ENCODE results near the gene PLA2G2E.
A peak's percentile ranks its signal among the peaks of the same experiment; 100 is the strongest.
"Not testable (repeated sequence)": the region's sequence is repeated elsewhere in the genome, so short reads cannot be mapped to it uniquely, and the experiment has no call there.

The PLA2G2E gene

GRCh38 chr1:19884312-19884711 lies 39.1 kb downstream of the PLA2G2E start:
- peak overlapping the region in 5 of 10 experiments; percentile 85 to 98 (median 90); a peak in 6 of 20 replicates for H3K4me3 ChIP-seq
- peak overlapping the region in 8 of 11 experiments; percentile 90 to 99 (median 93); a peak in 10 of 22 replicates for H3K9ac ChIP-seq
- H3K4me1 ChIP-seq, result peaks cover 25 to 35% (median 32%) of the 10 kb centered on the region in 10 experiments
- no peak for TF ChIP-seq Cebpa-rat (IDR thresholded peaks at IDR 0.05)
- no peaks in the 10 kb centered on the region for H3K27me3 ChIP-seq
- H3K4me2 ChIP-seq, result peak overlapping the region; percentile 88 to 100 (median 97)
- H3K27ac ChIP-seq, result no peak overlapping the region
- H4K20me1 ChIP-seq, result peaks cover 15 to 70% (median 60%) of the 10 kb centered on the region in 11 experiments; a peak in 20 of 22 replicates
- H3K36me3 ChIP-seq, result peaks cover 0 to 54% (median 36%) of the 10 kb centered on the region in 11 experiments; a peak in 21 of 22 replicates
- 0 out of 22 replicates have a peak, but pooled peaks cover 0 to 4% (median 0%) of the 10 kb centered on the region in 11 experiments for H3K9me3 ChIP-seq (replicated peaks in 1 of 11)

DNA sequence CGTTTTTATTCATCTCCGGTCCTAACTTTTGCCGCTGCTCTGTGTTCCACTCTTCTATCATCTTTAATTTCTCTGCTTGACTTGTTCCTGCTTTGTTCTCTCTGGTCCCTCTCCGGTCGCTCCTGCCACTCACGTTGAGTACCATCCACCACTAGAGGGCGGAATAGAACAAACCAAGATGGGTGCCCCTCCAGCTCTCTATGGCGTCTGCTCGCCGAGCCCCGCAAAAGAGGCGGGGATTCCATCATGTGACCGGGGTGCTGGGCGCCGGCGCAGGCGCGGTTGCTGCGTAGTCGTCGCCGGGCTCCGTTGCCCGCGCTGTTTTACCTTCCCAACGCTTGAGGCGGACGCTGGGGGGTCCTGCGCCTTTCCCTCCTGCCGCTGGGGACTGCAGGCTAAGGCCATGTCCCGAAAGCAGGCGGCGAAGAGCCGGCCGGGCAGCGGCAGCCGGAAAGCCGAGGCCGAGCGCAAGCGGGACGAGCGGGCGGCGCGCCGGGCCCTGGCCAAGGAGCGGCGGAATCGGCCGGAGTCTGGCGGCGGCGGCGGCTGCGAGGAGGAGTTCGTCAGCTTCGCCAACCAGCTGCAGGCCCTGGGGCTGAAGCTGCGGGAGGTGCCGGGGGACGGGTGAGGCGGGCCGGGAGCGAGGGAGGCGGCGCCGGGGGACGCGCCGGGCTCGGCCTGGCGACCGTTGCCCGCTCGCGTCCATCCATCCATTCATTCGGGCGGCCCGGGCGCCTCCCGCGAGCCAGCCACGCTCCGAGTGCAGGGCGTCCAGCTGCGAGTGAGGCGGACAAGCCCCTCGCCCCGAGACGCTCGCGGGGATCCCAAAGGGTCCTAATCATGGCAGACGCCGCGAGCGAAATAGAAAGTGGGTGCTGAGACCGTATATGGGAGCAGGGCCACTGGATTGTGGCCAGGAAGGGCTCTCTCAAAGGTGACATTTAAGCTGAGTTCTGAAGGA lies 41.0 kb downstream of the PLA2G2E start, which contains the start of gene OTUD3:
Gene OTUD3 (plus strand): TSS at position 285 of the 961 bp plus-strand sequence. CDS start 119 bp downstream, at position 404.
- H3K36me3 ChIP-seq, result peaks cover 0 to 35% (median 24%) of the 10 kb centered on the region in 11 experiments; a peak in 21 of 22 replicates
- H3K4me1 ChIP-seq, result peaks cover 29 to 41% (median 38%) of the 10 kb centered on the region in 10 experiments
- H3K4me3 ChIP-seq, result peak within 1 kb of the TSS; percentile 75 to 98 (median 89)
- peak within 1 kb of the TSS; percentile 88 to 100 (median 97) for H3K4me2 ChIP-seq
- no peak for TF ChIP-seq Cebpa-rat (IDR thresholded peaks at IDR 0.05)
- peaks cover 9 to 50% (median 41%) of the 10 kb centered on the region in 11 experiments; a peak in 20 of 22 replicates for H4K20me1 ChIP-seq
- no peaks in the 10 kb centered on the region for H3K27me3 ChIP-seq
- H3K27ac ChIP-seq, result peak within 1 kb of the TSS; percentile 79 to 93 (median 90)
- H3K9ac ChIP-seq, result peak within 1 kb of the TSS; percentile 89 to 99 (median 93)
- H3K9me3 ChIP-seq (replicated peaks in 1 of 11), result peaks cover 0 to 10% (median 0%) of the 10 kb centered on the region in 11 experiments; a peak in 3 of 22 replicates

DNA sequence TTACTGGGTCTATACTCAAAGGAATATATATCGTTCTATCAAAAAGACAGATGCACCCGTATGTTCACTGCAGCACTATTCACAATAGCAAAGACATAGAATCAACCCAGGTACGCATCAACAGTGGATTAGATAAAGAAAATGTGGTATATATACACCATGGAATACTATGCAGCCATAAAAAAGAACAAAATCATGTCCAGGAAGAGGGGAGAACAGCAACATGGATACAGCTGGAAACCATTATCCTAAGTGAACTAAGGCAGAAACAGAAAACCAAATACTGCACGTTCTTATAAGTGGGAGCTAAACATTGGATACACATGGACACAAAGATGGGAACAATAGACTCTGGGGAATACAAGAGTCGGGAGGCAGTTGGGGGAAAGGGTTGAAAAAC lies 42.6 kb downstream of the PLA2G2E start:
- not testable (repeated sequence) for H3K27ac ChIP-seq, H3K4me2 ChIP-seq, H3K4me3 ChIP-seq, H3K27me3 ChIP-seq, H3K9ac ChIP-seq
- Histone ChIP-seq H3K36me3 (peaks cover 0 to 20% (median 12%) of the 10 kb centered on the region in 11 experiments; a peak in 13 of 22 replicates), H3K9me3 (replicated peaks in 1 of 11) (peaks cover 0 to 10% (median 0%) of the 10 kb centered on the region in 11 experiments; a peak in 3 of 22 replicates), H4K20me1 (peaks cover 9 to 35% (median 29%) of the 10 kb centered on the region in 11 experiments; a peak in 18 of 22 replicates), H3K4me1 (peaks cover 38 to 51% (median 43%) of the 10 kb centered on the region in 10 experiments)

GRCh38 chr1:19879661-19880060 lies 43.8 kb downstream of the PLA2G2E start:
- Histone ChIP-seq H3K9ac (no peak overlapping the region), H3K27me3 (no peaks in the 10 kb centered on the region), H3K36me3 (peaks cover 0 to 8% (median 1%) of the 10 kb centered on the region in 11 experiments; a peak in 6 of 22 replicates), H3K4me1 (peaks cover 27 to 41% (median 34%) of the 10 kb centered on the region in 10 experiments), H3K27ac (no peak overlapping the region), H3K9me3 (replicated peaks in 1 of 11) (peaks cover 0 to 14% (median 3%) of the 10 kb centered on the region in 11 experiments; a peak in 15 of 22 replicates), H3K4me3 (no peak overlapping the region), H3K4me2 (no peak overlapping the region), H4K20me1 (peaks cover 9 to 23% (median 18%) of the 10 kb centered on the region in 11 experiments; a peak in 15 of 22 replicates)
- no peak for TF ChIP-seq Cebpa-rat (IDR thresholded peaks at IDR 0.05)

GRCh38 chr1:19879227-19879626 lies 44.2 kb downstream of the PLA2G2E start:
- H3K4me2 ChIP-seq, result no peak overlapping the region
- peaks cover 0 to 4% (median 0%) of the 10 kb centered on the region in 11 experiments; a peak in 3 of 22 replicates for H3K36me3 ChIP-seq
- TF ChIP-seq Cebpa-rat (IDR thresholded peaks at IDR 0.05), result no peak
- H4K20me1 ChIP-seq, result peaks cover 6 to 19% (median 13%) of the 10 kb centered on the region in 11 experiments; a peak in 14 of 22 replicates
- no peak overlapping the region for H3K9ac ChIP-seq
- peaks cover 0 to 19% (median 7%) of the 10 kb centered on the region in 11 experiments; a peak in 15 of 22 replicates for H3K9me3 ChIP-seq (replicated peaks in 1 of 11)
- no peak overlapping the region for H3K27ac ChIP-seq
- no peaks in the 10 kb centered on the region for H3K27me3 ChIP-seq
- H3K4me3 ChIP-seq, result no peak overlapping the region
- H3K4me1 ChIP-seq, result peaks cover 23 to 37% (median 30%) of the 10 kb centered on the region in 10 experiments

GRCh38 chr1:19878637-19878985 lies 44.8 kb downstream of the PLA2G2E start:
- H3K4me2 ChIP-seq, result no peak overlapping the region
- TF ChIP-seq Cebpa-rat (IDR thresholded peaks at IDR 0.05), result no peak

DNA sequence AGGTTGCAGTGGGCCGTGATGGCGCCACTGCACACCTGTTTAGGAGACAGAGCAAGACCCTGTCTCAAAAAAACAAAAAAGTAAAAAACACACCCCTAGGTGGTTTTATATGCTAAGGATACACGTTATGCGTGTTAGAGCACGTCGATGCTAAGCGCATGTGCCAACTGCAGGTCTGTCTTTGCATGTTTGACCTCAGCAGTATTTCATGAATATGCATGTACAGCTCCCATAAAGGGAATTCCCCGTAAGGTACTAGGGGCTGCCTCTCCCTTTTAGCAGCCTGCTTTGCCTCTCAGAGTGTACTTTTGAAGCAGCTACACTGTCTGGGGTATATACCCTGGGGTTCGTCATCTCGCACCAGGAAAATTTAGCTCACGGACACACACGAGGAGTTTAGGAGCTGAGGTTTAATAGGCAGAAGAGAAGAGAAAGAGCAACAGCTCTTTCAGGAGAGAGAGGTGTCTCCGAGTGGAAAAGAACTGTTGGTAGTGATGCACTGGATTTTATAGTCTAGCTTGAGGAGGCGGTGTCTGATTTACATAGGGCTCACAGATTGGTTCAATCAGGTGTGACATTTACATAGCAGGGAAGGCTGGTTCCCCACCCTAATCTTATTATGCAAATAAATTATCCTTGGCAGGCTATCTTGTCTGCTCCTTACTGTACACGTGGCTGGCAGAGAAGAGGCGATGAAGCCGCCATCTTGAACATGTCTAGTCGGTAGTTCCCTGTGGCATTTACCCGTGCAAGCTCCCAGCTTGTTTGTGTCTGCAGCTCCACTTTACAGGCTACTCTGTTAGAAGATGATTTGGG lies 45.4 kb downstream of the PLA2G2E start:
- no peak for TF ChIP-seq Cebpa-rat (IDR thresholded peaks at IDR 0.05)
- Histone ChIP-seq H3K9me3 (replicated peaks in 1 of 11) (peaks cover 0 to 29% (median 10%) of the 10 kb centered on the region in 11 experiments; a peak in 15 of 22 replicates), H4K20me1 (peaks cover 0 to 7% (median 1%) of the 10 kb centered on the region in 11 experiments; a peak in 11 of 22 replicates), H3K27ac (peak overlapping the region in 8 of 11 experiments; percentile 41 to 70 (median 51); a peak in 14 of 22 replicates), H3K9ac (peak overlapping the region in 2 of 11 experiments; percentile 26 to 44; a peak in 1 of 22 replicates), H3K27me3 (no peaks in the 10 kb centered on the region), H3K36me3 (no peaks in the 10 kb centered on the region), H3K4me3 (no peak overlapping the region), H3K4me2 (peak overlapping the region; percentile 19 to 62 (median 46); a peak in 21 of 22 replicates), H3K4me1 (peaks cover 11 to 27% (median 20%) of the 10 kb centered on the region in 10 experiments)

More at GRCh38 chr1:19878637-19878985, 44.8 kb downstream of the PLA2G2E start:
- no peaks in the 10 kb centered on the region for H3K27me3 ChIP-seq
- peaks cover 0 to 24% (median 10%) of the 10 kb centered on the region in 11 experiments; a peak in 15 of 22 replicates for H3K9me3 ChIP-seq (replicated peaks in 1 of 11)
- H4K20me1 ChIP-seq, result peaks cover under 1 to 13% (median 7%) of the 10 kb centered on the region in 11 experiments; a peak in 14 of 22 replicates
- H3K27ac ChIP-seq, result no peak overlapping the region
- H3K4me1 ChIP-seq, result peaks cover 17 to 31% (median 24%) of the 10 kb centered on the region in 10 experiments
- H3K9ac ChIP-seq, result no peak overlapping the region
- no peaks in the 10 kb centered on the region for H3K36me3 ChIP-seq
- no peak overlapping the region for H3K4me3 ChIP-seq
